Measurements from ENCODE around the gene ANO6. TPM values are rescaled to one million over a fixed set of nuclear protein-coding genes. Genes with fewer than 3 reads are reported as not detected.

ANO6 gene
- total and polyA plus RNA-seq, 2 of the 4 experiments (the other 2 are of a cell fraction) = 21.6 to 41.0 TPM

DNA sequence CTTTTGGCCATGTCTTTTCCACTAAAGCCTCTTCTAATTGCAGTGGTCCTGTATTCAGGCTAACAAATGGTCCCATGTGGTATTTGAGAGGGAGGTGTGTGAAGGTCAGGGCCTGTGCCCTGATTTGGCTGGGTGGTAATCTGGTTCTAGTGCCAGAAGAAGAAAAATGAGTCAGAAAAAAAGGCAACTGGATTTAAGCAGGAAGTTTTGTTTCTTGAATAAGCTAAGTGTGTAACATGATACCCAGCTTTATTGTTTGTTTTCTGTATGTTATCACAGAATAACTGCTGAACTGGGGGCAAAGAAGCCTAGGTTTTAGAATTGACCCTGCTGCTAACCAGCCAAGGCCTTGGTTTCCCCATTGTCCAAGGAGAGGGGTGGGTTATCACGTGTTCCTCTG is 134.0 kb downstream of the ANO6 start:
- Histone ChIP-seq H3K27me3 (ENCODE audit: control insufficient read depth, insufficient read depth, low read length) (no peaks in the 10 kb centered on the region), H3K18ac (ENCODE audit: low read depth, low read length) (no peak overlapping the region), H4K20me1 (ENCODE audit: insufficient read depth, low read length) (no peaks in the 10 kb centered on the region), H2AFZ (replicated peaks; ENCODE audit: low read length, poor library complexity) (no peak overlapping the region), H3K4ac (ENCODE audit: low read depth, low read length) (no peak overlapping the region), H4K5ac (ENCODE audit: low read depth, low read length) (no peak overlapping the region), H3K9me1 (ENCODE audit: insufficient read depth, low read length) (peaks cover 7% of the 10 kb centered on the region; the same call in 1 of the 2 replicates), H3K36me3 (ENCODE audit: control insufficient read depth, insufficient read depth, low read length) (peaks cover 12% of the 10 kb centered on the region), H2BK5ac (ENCODE audit: low read depth, low read length, poor library complexity, severe bottlenecking) (no peak overlapping the region), H3K79me1 (ENCODE audit: low read depth in 1 of 2, low read length in 2 of 2) (peaks cover 5 to 33% of the 10 kb centered on the region in 2 experiments; a peak in 3 of 4 replicates), H2BK20ac (ENCODE audit: low read depth, low read length) (no peak overlapping the region), H3K4me2 (ENCODE audit: low read depth, low read length) (no peak overlapping the region), H4K91ac (ENCODE audit: insufficient read depth, low read depth, low read length) (no peak overlapping the region), H3K9ac (ENCODE audit: low read depth, low read length) (no peak overlapping the region), H3K27ac (ENCODE audit: insufficient read depth, low read length) (no peak overlapping the region), H2BK120ac (ENCODE audit: low read depth, low read length) (no peak overlapping the region), H3K9me3 (ENCODE audit: control insufficient read depth, insufficient read depth, low read length) (no peaks in the 10 kb centered on the region), H2AK5ac (ENCODE audit: low read depth, low read length) (no peak overlapping the region), H2BK15ac (ENCODE audit: low read depth, low read length) (no peak overlapping the region), H3K4me1 (ENCODE audit: control insufficient read depth, insufficient read depth, low read length) (peaks cover 2% of the 10 kb centered on the region; the same call in 1 of the 2 replicates), H3K4me3 (ENCODE audit: insufficient read depth, low read depth, low read length) (no peak overlapping the region), H3K23ac (ENCODE audit: low read depth, low read length) (no peak overlapping the region), H3K56ac (ENCODE audit: extremely low read depth, insufficient read depth, low read length) (no peak overlapping the region), H2AK9ac (replicated peaks; ENCODE audit: low read depth, low read length, poor library complexity) (no peak overlapping the region), H4K8ac (ENCODE audit: low read depth in 2 of 2, low read length in 2 of 2) (no peak overlapping the region), H3K14ac (replicated peaks; ENCODE audit: low read depth, low read length) (0 out of 2 replicates have a peak overlapping the region, but pooled peaks have one; percentile 35)
- no CpG with 5 or more reads among the region's 1 CpG for WGBS, 2 experiments (ENCODE audit: extremely low coverage in 2 of 2, insufficient read length in 1 of 2)
- dilution Hi-C loops (cut with HindIII; ENCODE audit: low sequenced_read_pairs, unreplicated experiment) (no loop called here), in situ Hi-C loops (cut with MboI; ENCODE audit: low sequenced_read_pairs) (no loop called here), intact Hi-C loops (cut with micrococcal nuclease) (loop anchor here (5.0 kb wide), 1 partner anchor 53 kb away; no protein-coding TSS in a partner anchor)
- BruUV-seq (replicated peaks) = no TSS peak
- DNase-seq (peak; percentile 46), ATAC-seq (ENCODE audit: low read depth) (peak; percentile 53)
- TF ChIP-seq CEBPB (IDR thresholded peaks at IDR 0.05; ENCODE audit: low read depth, low read length) = no peak
- ChIA-PET CTCF (interaction anchor here (1.0 kb wide), 1 partner anchor 115 kb away, joined by 3 read pairs; no protein-coding TSS in a partner anchor), POLR2A (ENCODE audit: unreplicated experiment) (interaction anchor here (0.6 kb wide), 1 partner anchor 71 kb away, joined by 6 read pairs; no protein-coding TSS in a partner anchor)

All from IMR-90 (cell line).